Fibroblast of lung (primary cell): ENCODE measurements around the gene DNAJC28. TPM values are rescaled to one million over a fixed set of nuclear protein-coding genes. Genes with fewer than 3 reads are reported as not detected.

Experiments
- DNase-seq, 2 donors: peaks; one replicate each; pipeline versions ENCODE4 v3.0.0 to v3.0.0-alpha.2; 2010; ENCODE audit warnings: low read depth in 2 of 2
- H2AFZ ChIP-seq: 2 replicates; pipeline ENCODE4 v1.5.1; 2012; ENCODE audit warnings: low read length, control low read depth, inconsistent platforms
- H3K27ac ChIP-seq: 2 replicates; pipeline ENCODE4 v1.5.1; 2011; ENCODE audit warnings: low read length, control low read depth; ENCODE audit not compliant: insufficient read depth
- H3K27me3 ChIP-seq: 2 replicates; pipeline ENCODE4 v1.5.1; 2011; ENCODE audit warnings: mild to moderate bottlenecking, low read length; ENCODE audit not compliant: control insufficient read depth, insufficient read depth
- H3K36me3 ChIP-seq: 2 replicates; pipeline ENCODE4 v1.5.1; 2011; ENCODE audit warnings: low read length; ENCODE audit not compliant: control insufficient read depth, insufficient read depth
- H3K4me1 ChIP-seq: 2 replicates; pipeline ENCODE4 v1.5.1; 2011; ENCODE audit warnings: low read length; ENCODE audit not compliant: control insufficient read depth, insufficient read depth; ENCODE audit errors: extremely low read depth
- H3K4me2 ChIP-seq: 2 replicates; pipeline ENCODE4 v1.5.1; 2011; ENCODE audit warnings: low read length, control low read depth; ENCODE audit not compliant: insufficient read depth; ENCODE audit errors: extremely low read depth
- H3K4me3 ChIP-seq, 4 experiments: fragments of 200-600 bp in 1 of 4; sonication (generic) in 1 of 4; replicated peaks in 1 of 4; 2 replicates each; pipeline ENCODE4 v1.5.1; 2011 to 2016; ENCODE audit warnings: low read length in 4 of 4, low read depth in 3 of 4, mild to moderate bottlenecking in 3 of 4, control low read depth in 2 of 4, inconsistent platforms in 1 of 4, mixed read lengths in 1 of 4; ENCODE audit not compliant: insufficient read depth in 1 of 4; ENCODE audit errors: control extremely low read depth in 1 of 4
- H3K79me2 ChIP-seq: 2 replicates; pipeline ENCODE4 v1.5.1; 2012; ENCODE audit warnings: mild to moderate bottlenecking, low read length, inconsistent platforms; ENCODE audit not compliant: control insufficient read depth, insufficient read depth
- H3K9ac ChIP-seq: 2 replicates; pipeline ENCODE4 v1.5.1; 2011; ENCODE audit warnings: mild to moderate bottlenecking, low read length, control low read depth; ENCODE audit not compliant: insufficient read depth
- H3K9me3 ChIP-seq: 2 replicates; pipeline ENCODE4 v1.5.1; 2012; ENCODE audit warnings: low read depth, low read length; ENCODE audit not compliant: control insufficient read depth, insufficient read depth
- H4K20me1 ChIP-seq: 2 replicates; pipeline ENCODE4 v1.5.1; 2011; ENCODE audit warnings: low read length; ENCODE audit not compliant: control insufficient read depth, insufficient read depth; ENCODE audit errors: extremely low read depth
- CTCF ChIP-seq, 2 donors: IDR thresholded peaks in 1 of 2; conservative IDR thresholded peaks in 1 of 2; 1 replicate in 1 of 2; 2 replicates in 1 of 2; pipeline ENCODE4 v1.5.1; 2011 to 2012; ENCODE audit warnings: low read length in 2 of 2, control low read depth in 1 of 2, inconsistent platforms in 1 of 2, low read depth in 1 of 2, mild to moderate bottlenecking in 1 of 2
- EZH2 ChIP-seq: IDR thresholded peaks from 2 replicates; pipeline ENCODE4 v1.5.1; 2012; ENCODE audit warnings: low read length, control low read depth, mild to moderate bottlenecking; ENCODE audit errors: missing control alignments
- polyA plus RNA-seq, 2 donors: library from polyadenylated mRNA; depleted of rRNA in 1 of 2; stranded (reverse) in 1 of 2; unstranded in 1 of 2; fragments of >200 nt; gene quantifications; 2 replicates each; pipeline ENCODE4 v1.2.1, GENCODE V29; 2011 to 2012; ENCODE audit warnings: missing spikeins in 1 of 2
- total RNA-seq: library from RNA; depleted of rRNA; stranded (reverse); fragments of >200 nt; gene quantifications from 2 replicates; pipeline ENCODE4 v1.2.1, GENCODE V29; 2014

The DNAJC28 gene
- total and polyA plus RNA-seq, 2 donors (not counting 1 experiment from before 2014, with no cell fraction given): 2.1 to 2.3 TPM

DNA sequence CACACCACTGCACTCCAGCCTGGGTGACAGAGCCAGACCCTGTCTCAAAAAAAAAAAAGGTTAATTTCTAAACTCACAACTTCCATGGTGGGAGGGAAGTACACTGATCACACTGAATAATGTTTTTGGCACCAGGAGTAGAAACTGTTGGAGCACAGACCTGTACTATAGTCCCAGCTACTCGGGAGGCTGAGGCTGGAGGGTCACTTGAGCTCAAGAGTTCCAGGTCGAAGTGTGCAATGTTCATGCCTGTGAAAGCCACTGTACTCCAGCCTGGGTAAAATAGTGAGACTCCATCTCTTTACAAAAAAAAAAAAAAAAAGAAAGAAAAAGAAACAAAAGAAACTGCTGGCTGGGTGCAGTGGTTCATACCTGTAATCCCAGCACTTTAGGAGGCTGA is 47.0 kb downstream of the DNAJC28 start:
- H3K27me3 ChIP-seq: no peaks in the 10 kb centered on the region
- no peak overlapping the region for H3K4me3 ChIP-seq
- peaks cover 1% of the 10 kb centered on the region for H3K36me3 ChIP-seq
- no peaks in the 10 kb centered on the region for H4K20me1 ChIP-seq
- no peaks in the 10 kb centered on the region for H3K79me2 ChIP-seq
- DNase-seq: no peak
- H3K9me3 ChIP-seq: no peaks in the 10 kb centered on the region
- no peak overlapping the region for H3K4me2 ChIP-seq
- no peak overlapping the region for H3K27ac ChIP-seq
- H3K4me1 ChIP-seq: no peaks in the 10 kb centered on the region
- H2AFZ ChIP-seq: no peak overlapping the region
- TF ChIP-seq CTCF (conservative IDR thresholded peaks at IDR 0.05 in 1 of 2, IDR thresholded peaks at IDR 0.05 in 1 of 2; ENCODE audit: low read depth in 1 of 2, low read length in 2 of 2) (no peak), EZH2 (no peak)
- no peak overlapping the region for H3K9ac ChIP-seq

DNA sequence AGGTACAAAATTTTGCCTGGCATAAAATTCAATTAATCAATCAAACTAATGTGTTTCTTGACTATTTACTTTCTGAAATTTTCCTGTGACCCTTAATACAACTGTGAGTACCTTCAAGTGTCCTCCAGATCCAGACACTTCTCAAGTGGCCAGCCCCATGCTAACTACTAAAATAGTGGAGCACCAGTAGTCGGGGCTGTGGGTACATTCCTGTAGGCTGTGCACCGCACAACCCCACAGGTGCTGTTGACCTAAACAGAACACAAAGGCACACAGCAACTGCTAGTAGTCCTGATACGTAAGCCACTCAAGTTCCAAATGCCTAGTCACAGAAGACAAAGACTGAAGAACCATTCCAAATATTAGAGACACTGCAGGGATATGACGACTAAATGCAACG is 48.3 kb downstream of the DNAJC28 start:
- Histone ChIP-seq H3K9ac (no peak overlapping the region), H3K4me2 (no peak overlapping the region), H3K27me3 (no peaks in the 10 kb centered on the region), H3K79me2 (no peaks in the 10 kb centered on the region), H3K4me1 (no peaks in the 10 kb centered on the region), H3K27ac (no peak overlapping the region), H4K20me1 (no peaks in the 10 kb centered on the region), H3K9me3 (no peaks in the 10 kb centered on the region), H2AFZ (no peak overlapping the region), H3K4me3 (no peak overlapping the region), H3K36me3 (peaks cover 1% of the 10 kb centered on the region)
- DNase-seq: no peak
- TF ChIP-seq EZH2 (no peak), CTCF (conservative IDR thresholded peaks at IDR 0.05 in 1 of 2, IDR thresholded peaks at IDR 0.05 in 1 of 2; ENCODE audit: low read depth in 1 of 2, low read length in 2 of 2) (no peak)

DNA sequence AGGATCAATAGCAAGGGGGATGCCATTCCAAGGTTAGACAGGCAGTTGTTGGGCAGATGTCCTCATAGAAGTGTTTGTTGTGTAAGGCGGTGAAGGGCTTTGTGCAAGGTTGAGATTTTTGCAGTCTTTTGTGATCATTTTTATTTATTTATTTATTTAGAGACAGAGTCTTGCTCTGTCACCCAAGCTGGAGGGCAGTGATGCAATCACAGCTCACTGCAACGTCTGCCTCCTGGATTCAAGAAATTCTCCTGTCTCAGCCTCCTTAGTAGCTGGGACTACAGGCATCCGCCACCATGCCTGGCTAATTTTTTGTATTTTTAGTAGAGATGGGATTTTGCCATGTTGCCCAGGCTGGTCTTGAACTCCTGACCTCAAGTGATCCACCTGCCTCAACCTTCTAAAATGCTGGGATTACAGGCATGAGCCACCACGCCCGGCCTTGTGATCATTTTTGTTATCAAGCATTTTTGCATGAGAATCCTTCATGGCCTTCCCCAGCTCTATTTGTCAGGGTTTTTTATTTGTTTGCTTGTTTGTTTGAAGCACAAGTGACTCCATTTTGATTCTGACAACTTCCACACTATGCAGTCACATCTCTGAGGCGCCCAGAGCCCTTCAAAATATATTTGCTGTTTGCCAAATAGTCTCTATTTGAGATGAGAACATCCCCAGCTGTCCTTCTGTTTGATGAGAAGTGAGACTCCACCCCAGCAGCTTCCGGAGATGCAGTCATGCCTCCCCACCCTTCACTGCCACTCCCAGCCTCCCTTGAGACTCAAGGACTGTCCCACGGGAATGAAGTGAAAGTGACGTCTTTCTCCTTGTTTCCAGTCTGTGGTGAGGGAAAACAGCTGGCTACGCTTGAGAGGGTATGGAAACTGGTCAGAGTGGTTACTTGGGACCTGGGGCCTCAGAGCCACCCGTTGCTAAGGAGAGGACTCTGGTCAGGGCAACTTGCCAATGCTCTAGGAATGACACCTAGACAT is 49.7 kb downstream of the DNAJC28 start:
- no peaks in the 10 kb centered on the region for H3K4me1 ChIP-seq
- no peak overlapping the region for H3K4me2 ChIP-seq
- no peaks in the 10 kb centered on the region for H4K20me1 ChIP-seq
- TF ChIP-seq CTCF (conservative IDR thresholded peaks at IDR 0.05 in 1 of 2, IDR thresholded peaks at IDR 0.05 in 1 of 2; ENCODE audit: low read depth in 1 of 2, low read length in 2 of 2) (no peak), EZH2 (no peak)
- no peaks in the 10 kb centered on the region for H3K79me2 ChIP-seq
- H3K27me3 ChIP-seq: no peaks in the 10 kb centered on the region
- no peak overlapping the region for H3K9ac ChIP-seq
- H3K9me3 ChIP-seq: no peaks in the 10 kb centered on the region
- peak overlapping the region; percentile 26 for H3K27ac ChIP-seq
- H3K36me3 ChIP-seq: peaks cover 2% of the 10 kb centered on the region
- H3K4me3 ChIP-seq: no peak overlapping the region
- H2AFZ ChIP-seq: no peak overlapping the region
- peak; percentile 74 to 94 for DNase-seq
